ENCODE results near the gene YY1. TPM values are rescaled to one million over a fixed set of nuclear protein-coding genes. Genes with fewer than 3 reads are reported as not detected.
A peak's percentile ranks its signal among the peaks of the same experiment; 100 is the strongest.

The YY1 gene
- total and polyA plus RNA-seq, 2 of the 8 experiments (the other 6 are each of a cell fraction or from before 2014, with no cell fraction given): 26.4 to 106 TPM

DNA sequence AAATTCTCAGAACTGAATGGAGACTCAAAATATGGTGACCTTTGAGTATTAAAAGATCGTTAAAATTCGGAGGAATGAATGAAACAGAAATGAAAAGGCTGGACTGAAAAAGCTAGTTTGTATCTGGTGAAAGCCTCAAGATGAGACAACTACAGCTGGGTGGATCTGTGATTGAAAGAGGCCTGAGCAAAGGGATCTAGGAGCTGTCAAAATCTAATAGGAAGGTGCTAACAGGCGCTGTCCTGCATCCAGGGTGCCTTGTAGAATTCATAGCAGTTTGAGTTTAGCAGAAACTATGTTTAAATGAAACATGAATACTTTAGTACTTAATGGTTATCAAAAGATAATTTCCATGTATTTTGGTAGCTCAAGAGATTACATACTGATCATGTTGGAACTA is 2.3 kb downstream of the YY1 start:
- H4K8ac ChIP-seq (ENCODE audit: extremely low read depth, insufficient read depth, low read length): no peak overlapping the region
- no peak overlapping the region for H3K18ac ChIP-seq (ENCODE audit: extremely low read depth, low read length)
- H3K4me1 ChIP-seq (replicated peaks in 1 of 4; ENCODE audit: control insufficient read depth in 3 of 4, insufficient read depth in 4 of 4, low read length in 3 of 4): peaks cover 4 to 18% (median 8%) of the 10 kb centered on the region in 4 experiments
- no peak overlapping the region for H2BK20ac ChIP-seq (ENCODE audit: low read length)
- no peak overlapping the region for H2AK5ac ChIP-seq (ENCODE audit: low read depth, low read length)
- H2BK5ac ChIP-seq (ENCODE audit: low read depth, low read length): no peak overlapping the region
- POLR2A ChIA-PET (ENCODE audit: partially characterized antibody): interaction anchor here (1.2 to 3.1 kb wide), 3 partner anchors 9 to 20 kb away, joined by 3 to 11 read pairs (median 5); no protein-coding TSS in a partner anchor
- FAIRE-seq (no peak), DNase-seq (ENCODE audit: low read depth in 1 of 2, low spot score in 2 of 2) (no peak)
- H4K20me1 ChIP-seq (replicated peaks in 1 of 2; ENCODE audit: control insufficient read depth in 1 of 2, insufficient read depth in 2 of 2, low read length in 2 of 2): peaks cover 27 to 39% of the 10 kb centered on the region in 2 experiments
- H4K91ac ChIP-seq (replicated peaks; ENCODE audit: insufficient read length, low read length): no peak overlapping the region
- CTCF ChIA-PET (ENCODE audit: partially characterized antibody): interaction anchor here (0.6 to 1.6 kb wide), 17 partner anchors 9 to 169 kb away, joined by 3 to 5 read pairs (median 3); partner anchors contain the start of gene DEGS2
- no peaks in the 10 kb centered on the region for H3K27me3 ChIP-seq (replicated peaks in 1 of 4; ENCODE audit: control insufficient read depth in 3 of 4, extremely low read depth in 1 of 4, insufficient read depth in 3 of 4, low read length in 3 of 4)
- no peak overlapping the region for H2BK15ac ChIP-seq (ENCODE audit: low read length)
- H2BK120ac ChIP-seq (replicated peaks; ENCODE audit: low read depth, low read length): no peak overlapping the region
- H3K4ac ChIP-seq (replicated peaks; ENCODE audit: insufficient read length, low read depth, low read length): no peak overlapping the region
- H3K23me2 ChIP-seq (ENCODE audit: low read depth, low read length): no peaks in the 10 kb centered on the region; the same call in 1 of the 2 replicates
- no peak overlapping the region for H3K56ac ChIP-seq (replicated peaks; ENCODE audit: insufficient read length, low read depth, low read length)
- H2BK12ac ChIP-seq (ENCODE audit: low read depth, low read length): no peak overlapping the region
- peak overlapping the region; percentile 67 to 71 for H3K4me2 ChIP-seq (ENCODE audit: insufficient read depth in 1 of 2, low read depth in 2 of 2, low read length in 2 of 2)
- WGBS, 2 experiments (ENCODE audit: extremely low coverage in 1 of 2, insufficient coverage in 1 of 2, insufficient read length in 1 of 2, insufficient replicate concordance in 2 of 2, low coverage in 1 of 2, low lambda C conversion rate in 2 of 2, missing lambda C conversion rate in 1 of 2): 76% methylated on average over 3 of the region's 3 CpGs; no CpG with 5 or more reads in 1 of the 2 experiments
- peaks cover 0 to 5% (median 0%) of the 10 kb centered on the region in 4 experiments; a peak in 2 of 8 replicates for H3K36me3 ChIP-seq (ENCODE audit: control insufficient read depth in 2 of 4, insufficient read depth in 4 of 4, low read length in 3 of 4)
- H4K5ac ChIP-seq (ENCODE audit: insufficient read length, low read depth, low read length): no peak overlapping the region
- H3K79me2 ChIP-seq (ENCODE audit: control insufficient read depth in 1 of 2, insufficient read depth in 2 of 2, low read length in 2 of 2): peaks cover 60 to 83% of the 10 kb centered on the region in 2 experiments
- peak overlapping the region in 1 of 4 experiments; percentile 9; a peak in 1 of 7 replicates for H3K9ac ChIP-seq (replicated peaks in 1 of 4; ENCODE audit: extremely low read depth in 1 of 4, low read depth in 3 of 4, low read length in 3 of 4)
- no peak overlapping the region for H2AFZ ChIP-seq (ENCODE audit: low read length)
- H3K23ac ChIP-seq (ENCODE audit: insufficient read length): no peak overlapping the region
- no peak overlapping the region for H3K27ac ChIP-seq (ENCODE audit: low read depth, low read length)
- no peak overlapping the region for H3K14ac ChIP-seq (ENCODE audit: insufficient read length)
- H3K4me3 ChIP-seq (ENCODE audit: extremely low read depth in 1 of 4, insufficient read depth in 2 of 4, low read depth in 3 of 4, low read length in 4 of 4): peak overlapping the region; percentile 79 to 100 (median 88); a peak in 7 of 8 replicates
- H3K79me1 ChIP-seq (ENCODE audit: low read depth, low read length): peaks cover 7% of the 10 kb centered on the region
- H3K9me3 ChIP-seq (ENCODE audit: insufficient read depth in 2 of 2, low read depth in 1 of 2, low read length in 1 of 2): no peaks in the 10 kb centered on the region
- TF ChIP-seq CTBP2 (IDR thresholded peaks at IDR 0.05; ENCODE audit: borderline replicate concordance, insufficient read depth, insufficient read length, low read length) (no peak), TBP (IDR thresholded peaks at IDR 0.05; ENCODE audit: low read depth, low read length) (no peak), EGR1 (IDR thresholded peaks at IDR 0.05; ENCODE audit: borderline replicate concordance, low read depth, low read length) (no peak), EZH2 (IDR thresholded peaks at IDR 0.05; ENCODE audit: low read depth, low read length, severe bottlenecking) (no peak), BRCA1 (IDR thresholded peaks at IDR 0.05; ENCODE audit: low read depth, low read length) (no peak), BCL11A (IDR thresholded peaks at IDR 0.05; ENCODE audit: low read depth in 2 of 2, low read length in 2 of 2) (no peak), SP1 (IDR thresholded peaks at IDR 0.05; ENCODE audit: low read depth, low read length) (no peak), ASH2L (IDR thresholded peaks at IDR 0.05; ENCODE audit: low read length) (no peak), EP300 (IDR thresholded peaks at IDR 0.05; ENCODE audit: borderline replicate concordance in 1 of 2, low read depth in 2 of 2, low read length in 2 of 2) (no peak), TAF7 (optimal IDR thresholded peaks at IDR 0.05; ENCODE audit: borderline replicate concordance, low read depth, low read length) (no peak), RNF2 (IDR thresholded peaks at IDR 0.05; ENCODE audit: borderline replicate concordance, low read depth, low read length, missing control alignments, poor library complexity, severe bottlenecking) (no peak)
- TF ChIP-seq, protein P1, sequence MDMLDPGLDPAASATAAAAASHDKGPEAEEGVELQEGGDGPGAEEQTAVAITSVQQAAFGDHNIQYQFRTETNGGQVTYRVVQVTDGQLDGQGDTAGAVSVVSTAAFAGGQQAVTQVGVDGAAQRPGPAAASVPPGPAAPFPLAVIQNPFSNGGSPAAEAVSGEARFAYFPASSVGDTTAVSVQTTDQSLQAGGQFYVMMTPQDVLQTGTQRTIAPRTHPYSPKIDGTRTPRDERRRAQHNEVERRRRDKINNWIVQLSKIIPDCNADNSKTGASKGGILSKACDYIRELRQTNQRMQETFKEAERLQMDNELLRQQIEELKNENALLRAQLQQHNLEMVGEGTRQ (IDR thresholded peaks at IDR 0.05; ENCODE audit: low read length): no peak
